ENCODE results near the gene RNF151.

RNF151 gene

DNA sequence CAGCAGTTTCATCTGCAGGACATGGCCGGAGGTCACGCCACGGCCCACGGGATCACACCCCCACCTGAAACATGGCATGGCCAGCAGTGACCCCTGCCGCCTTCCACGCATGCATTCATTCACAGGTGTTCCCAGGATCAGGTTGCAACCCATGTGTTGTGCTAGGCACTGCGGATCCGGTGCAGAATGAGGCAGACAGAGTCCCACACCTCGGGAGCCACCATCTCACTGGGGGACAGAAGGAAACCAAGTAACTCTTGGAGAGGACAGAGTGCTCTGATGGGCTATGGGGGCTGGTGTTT, 19.3 kb upstream of the RNF151 start:
- Histone ChIP-seq H2AFZ (ENCODE audit: low read length) (no peak overlapping the region), H3K9ac (ENCODE audit: low read depth, low read length, poor library complexity) (no peak overlapping the region), H3K4ac (ENCODE audit: low read length) (no peak overlapping the region), H3K36me3 (replicated peaks in 1 of 2; ENCODE audit: control insufficient read depth in 2 of 2, insufficient read depth in 2 of 2, low read length in 2 of 2) (no peaks in the 10 kb centered on the region), H3K18ac (ENCODE audit: low read length) (peak overlapping the region; percentile 57), H3K27me3 (ENCODE audit: control insufficient read depth in 3 of 3, insufficient read depth in 3 of 3, low read depth in 1 of 3, low read length in 3 of 3) (peaks cover 0 to 7% (median 0%) of the 10 kb centered on the region in 3 experiments), H3K79me1 (ENCODE audit: low read depth, low read length) (no peaks in the 10 kb centered on the region), H2BK120ac (ENCODE audit: low read depth, low read length) (no peak overlapping the region), H2BK15ac (ENCODE audit: low read length) (no peak overlapping the region), H2BK12ac (ENCODE audit: low read length) (no peak overlapping the region), H3K4me2 (ENCODE audit: insufficient read depth, low read length, poor library complexity, severe bottlenecking) (no peak overlapping the region), H3K23ac (ENCODE audit: low read depth, low read length, poor library complexity) (peak overlapping the region; percentile 80), H4K91ac (ENCODE audit: low read depth, low read length, poor library complexity) (no peak overlapping the region), H3K4me3 (ENCODE audit: low read length in 2 of 2) (no peak overlapping the region), H3K9me3 (replicated peaks in 1 of 2; ENCODE audit: control insufficient read depth in 2 of 2, insufficient read depth in 1 of 2, low read depth in 1 of 2, low read length in 2 of 2) (no peaks in the 10 kb centered on the region), H3K27ac (replicated peaks; ENCODE audit: low read length) (no peak overlapping the region), H2BK5ac (ENCODE audit: low read length) (no peak overlapping the region), H3K4me1 (ENCODE audit: control insufficient read depth in 2 of 2, insufficient read depth in 1 of 2, low read depth in 1 of 2, low read length in 2 of 2) (peaks cover under 1 to 5% of the 10 kb centered on the region in 2 donors), H3K14ac (ENCODE audit: low read length) (no peak overlapping the region), H4K8ac (ENCODE audit: low read depth, low read length) (no peak overlapping the region), H2AK5ac (ENCODE audit: low read depth, low read length) (peak overlapping the region; percentile 46)
- WGBS, 2 donors (ENCODE audit: extremely low coverage in 2 of 2, insufficient read length in 2 of 2, insufficient replicate concordance in 1 of 2), result no CpG with 5 or more reads among the region's 9 CpGs
- DNase-seq (ENCODE audit: low spot score), result no peak

DNA sequence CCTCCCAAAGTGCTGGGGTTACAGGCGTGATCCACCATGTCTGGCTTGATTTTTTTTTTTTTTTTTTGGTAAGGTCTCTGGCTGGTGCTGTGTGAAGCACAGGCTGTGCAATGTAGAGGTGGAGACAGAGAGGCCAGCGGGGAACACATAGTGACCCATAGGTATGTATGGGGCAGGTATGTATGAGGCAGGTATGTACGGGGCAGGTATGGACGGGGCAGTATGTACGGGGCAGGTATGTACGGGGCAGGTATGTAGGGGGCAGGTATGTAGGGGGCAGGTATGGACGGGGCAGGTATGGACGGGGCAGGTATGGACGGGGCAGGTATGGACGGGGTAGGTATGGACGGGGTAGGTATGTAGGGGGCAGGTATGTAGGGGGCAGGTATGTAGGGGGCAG, 17.1 kb upstream of the RNF151 start:
- H3K4me1 ChIP-seq (ENCODE audit: control insufficient read depth in 2 of 2, insufficient read depth in 1 of 2, low read depth in 1 of 2, low read length in 2 of 2), result no peaks in the 10 kb centered on the region

DNA sequence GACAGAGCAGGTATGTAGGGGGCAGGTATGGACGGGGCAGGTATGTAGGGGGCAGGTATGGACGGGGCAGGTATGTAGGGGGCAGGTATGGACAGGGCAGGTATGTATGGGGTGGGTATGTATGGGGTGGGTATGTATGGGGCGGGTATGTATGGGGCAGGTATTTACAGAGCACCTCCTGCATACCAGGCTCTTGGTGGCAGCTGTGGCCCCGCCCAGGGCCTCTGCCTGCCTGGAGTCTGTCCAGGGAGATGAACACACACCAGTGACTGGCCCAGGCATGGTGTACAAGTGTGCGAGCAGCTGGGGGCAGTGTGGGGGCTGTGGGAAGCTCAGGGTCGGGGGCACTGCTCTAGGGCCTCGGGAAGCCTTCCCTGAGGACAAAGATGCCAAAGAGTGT, 16.6 kb upstream of the RNF151 start:
- Histone ChIP-seq H2AFZ (ENCODE audit: low read length) (peak overlapping the region; percentile 80), H2BK5ac (ENCODE audit: low read length) (peak overlapping the region; percentile 96), H3K36me3 (replicated peaks in 1 of 2; ENCODE audit: control insufficient read depth in 2 of 2, insufficient read depth in 2 of 2, low read length in 2 of 2) (no peaks in the 10 kb centered on the region), H3K4me1 (ENCODE audit: control insufficient read depth in 2 of 2, insufficient read depth in 1 of 2, low read depth in 1 of 2, low read length in 2 of 2) (no peaks in the 10 kb centered on the region), H3K4me3 (ENCODE audit: low read length in 2 of 2) (no peak overlapping the region), H3K79me1 (ENCODE audit: low read depth, low read length) (no peaks in the 10 kb centered on the region), H3K18ac (ENCODE audit: low read length) (no peak overlapping the region), H3K14ac (ENCODE audit: low read length) (peak overlapping the region; percentile 84), H2BK15ac (ENCODE audit: low read length) (no peak overlapping the region), H3K9ac (ENCODE audit: low read depth, low read length, poor library complexity) (no peak overlapping the region), H3K23ac (ENCODE audit: low read depth, low read length, poor library complexity) (peak overlapping the region; percentile 80), H3K27ac (replicated peaks; ENCODE audit: low read length) (no peak overlapping the region), H2BK12ac (ENCODE audit: low read length) (peak overlapping the region; percentile 58), H4K8ac (ENCODE audit: low read depth, low read length) (no peak overlapping the region), H2BK120ac (ENCODE audit: low read depth, low read length) (no peak overlapping the region), H3K4me2 (ENCODE audit: insufficient read depth, low read length, poor library complexity, severe bottlenecking) (no peak overlapping the region), H2AK5ac (ENCODE audit: low read depth, low read length) (peak overlapping the region; percentile 88), H3K27me3 (ENCODE audit: control insufficient read depth in 3 of 3, insufficient read depth in 3 of 3, low read depth in 1 of 3, low read length in 3 of 3) (peaks cover 0 to 7% (median 0%) of the 10 kb centered on the region in 3 experiments), H3K9me3 (replicated peaks in 1 of 2; ENCODE audit: control insufficient read depth in 2 of 2, insufficient read depth in 1 of 2, low read depth in 1 of 2, low read length in 2 of 2) (no peaks in the 10 kb centered on the region), H3K4ac (ENCODE audit: low read length) (peak overlapping the region; percentile 23), H4K91ac (ENCODE audit: low read depth, low read length, poor library complexity) (no peak overlapping the region)
- WGBS, 2 donors (ENCODE audit: extremely low coverage in 2 of 2, insufficient read length in 2 of 2, insufficient replicate concordance in 1 of 2), result no CpG with 5 or more reads among the region's 7 CpGs
- DNase-seq (ENCODE audit: low spot score), result no peak

More for the DNA sequence above, 17.1 kb upstream of the RNF151 start:
- peaks cover 0 to 7% (median 0%) of the 10 kb centered on the region in 3 experiments for H3K27me3 ChIP-seq (ENCODE audit: control insufficient read depth in 3 of 3, insufficient read depth in 3 of 3, low read depth in 1 of 3, low read length in 3 of 3)
- H2BK5ac ChIP-seq (ENCODE audit: low read length), result no peak overlapping the region
- H3K23ac ChIP-seq (ENCODE audit: low read depth, low read length, poor library complexity), result no peak overlapping the region
- no peak overlapping the region for H3K9ac ChIP-seq (ENCODE audit: low read depth, low read length, poor library complexity)
- no peak overlapping the region for H4K91ac ChIP-seq (ENCODE audit: low read depth, low read length, poor library complexity)
- no peak overlapping the region for H2BK15ac ChIP-seq (ENCODE audit: low read length)
- no peak overlapping the region for H2AFZ ChIP-seq (ENCODE audit: low read length)
- no peak overlapping the region for H2AK5ac ChIP-seq (ENCODE audit: low read depth, low read length)
- DNase-seq (ENCODE audit: low spot score), result no peak
- no peaks in the 10 kb centered on the region for H3K36me3 ChIP-seq (replicated peaks in 1 of 2; ENCODE audit: control insufficient read depth in 2 of 2, insufficient read depth in 2 of 2, low read length in 2 of 2)
- no peaks in the 10 kb centered on the region for H3K79me1 ChIP-seq (ENCODE audit: low read depth, low read length)
- peak overlapping the region; percentile 71 for H3K14ac ChIP-seq (ENCODE audit: low read length)
- H2BK12ac ChIP-seq (ENCODE audit: low read length), result no peak overlapping the region
- H3K18ac ChIP-seq (ENCODE audit: low read length), result no peak overlapping the region
- no CpG with 5 or more reads among the region's 11 CpGs for WGBS, 2 donors (ENCODE audit: extremely low coverage in 2 of 2, insufficient read length in 2 of 2, insufficient replicate concordance in 1 of 2)
- H3K9me3 ChIP-seq (replicated peaks in 1 of 2; ENCODE audit: control insufficient read depth in 2 of 2, insufficient read depth in 1 of 2, low read depth in 1 of 2, low read length in 2 of 2), result no peaks in the 10 kb centered on the region
- H3K4ac ChIP-seq (ENCODE audit: low read length), result no peak overlapping the region
- H4K8ac ChIP-seq (ENCODE audit: low read depth, low read length), result no peak overlapping the region
- no peak overlapping the region for H3K4me3 ChIP-seq (ENCODE audit: low read length in 2 of 2)
- no peak overlapping the region for H3K4me2 ChIP-seq (ENCODE audit: insufficient read depth, low read length, poor library complexity, severe bottlenecking)
- H2BK120ac ChIP-seq (ENCODE audit: low read depth, low read length), result no peak overlapping the region
- H3K27ac ChIP-seq (replicated peaks; ENCODE audit: low read length), result no peak overlapping the region

DNA sequence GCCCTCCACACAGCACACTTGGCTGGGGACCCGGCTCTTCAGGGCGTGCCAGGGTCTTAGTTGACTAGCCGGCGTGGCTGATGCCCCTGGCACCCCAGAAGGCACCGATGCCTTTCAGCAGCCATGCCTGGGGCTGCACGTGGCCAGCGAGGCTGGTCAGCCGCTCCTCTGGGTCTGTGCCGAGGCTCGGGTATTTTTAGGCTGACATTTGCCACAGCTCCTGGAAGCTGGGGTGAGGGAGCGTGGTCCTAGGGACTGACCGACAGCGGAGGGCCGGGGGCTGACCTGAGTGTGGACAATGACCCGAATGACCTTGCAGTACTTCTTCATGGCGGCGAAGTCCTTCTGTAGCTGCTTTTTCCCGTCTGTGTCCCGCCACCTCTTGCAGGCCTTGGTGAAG, 16.1 kb upstream of the RNF151 start:
- no CpG with 5 or more reads among the region's 19 CpGs for WGBS, 2 donors (ENCODE audit: extremely low coverage in 2 of 2, insufficient read length in 2 of 2, insufficient replicate concordance in 1 of 2)
- Histone ChIP-seq H2BK120ac (ENCODE audit: low read depth, low read length) (no peak overlapping the region), H3K9me3 (replicated peaks in 1 of 2; ENCODE audit: control insufficient read depth in 2 of 2, insufficient read depth in 1 of 2, low read depth in 1 of 2, low read length in 2 of 2) (no peaks in the 10 kb centered on the region), H3K4me2 (ENCODE audit: insufficient read depth, low read length, poor library complexity, severe bottlenecking) (no peak overlapping the region), H3K14ac (ENCODE audit: low read length) (no peak overlapping the region), H3K23ac (ENCODE audit: low read depth, low read length, poor library complexity) (peak overlapping the region; percentile 80), H3K4me3 (ENCODE audit: low read length in 2 of 2) (no peak overlapping the region), H2AK5ac (ENCODE audit: low read depth, low read length) (peak overlapping the region; percentile 88), H3K27ac (replicated peaks; ENCODE audit: low read length) (no peak overlapping the region), H2AFZ (ENCODE audit: low read length) (peak overlapping the region; percentile 80), H3K4me1 (ENCODE audit: control insufficient read depth in 2 of 2, insufficient read depth in 1 of 2, low read depth in 1 of 2, low read length in 2 of 2) (no peaks in the 10 kb centered on the region), H3K9ac (ENCODE audit: low read depth, low read length, poor library complexity) (peak overlapping the region; percentile 70), H3K36me3 (replicated peaks in 1 of 2; ENCODE audit: control insufficient read depth in 2 of 2, insufficient read depth in 2 of 2, low read length in 2 of 2) (no peaks in the 10 kb centered on the region), H2BK15ac (ENCODE audit: low read length) (peak overlapping the region; percentile 26), H3K27me3 (ENCODE audit: control insufficient read depth in 3 of 3, insufficient read depth in 3 of 3, low read depth in 1 of 3, low read length in 3 of 3) (peaks cover 0 to 3% (median 0%) of the 10 kb centered on the region in 3 experiments), H4K91ac (ENCODE audit: low read depth, low read length, poor library complexity) (no peak overlapping the region), H2BK5ac (ENCODE audit: low read length) (peak overlapping the region; percentile 96), H4K8ac (ENCODE audit: low read depth, low read length) (no peak overlapping the region), H3K18ac (ENCODE audit: low read length) (peak overlapping the region; percentile 64), H2BK12ac (ENCODE audit: low read length) (peak overlapping the region; percentile 58), H3K79me1 (ENCODE audit: low read depth, low read length) (no peaks in the 10 kb centered on the region), H3K4ac (ENCODE audit: low read length) (peak overlapping the region; percentile 53)
- no peak for DNase-seq (ENCODE audit: low spot score)

All from neuronal stem cell (in vitro differentiated cells).